22Rv1 (cell line): ENCODE data around the gene RASSF4.

ENCODE experiments used
- ZFX ChIP-seq: fragments of 450-650 bp; IDR thresholded peaks from 2 replicates; pipeline ENCODE4 v1.6.1; 2017; ENCODE audit warnings: antibody characterized with exemption, borderline replicate concordance
- TF ChIP-seq, protein P1 (sequence below): fragments of 450-650 bp; IDR thresholded peaks from 2 replicates; pipeline ENCODE4 v1.5.1; 2017; ENCODE audit warnings: mild to moderate bottlenecking

DNA sequence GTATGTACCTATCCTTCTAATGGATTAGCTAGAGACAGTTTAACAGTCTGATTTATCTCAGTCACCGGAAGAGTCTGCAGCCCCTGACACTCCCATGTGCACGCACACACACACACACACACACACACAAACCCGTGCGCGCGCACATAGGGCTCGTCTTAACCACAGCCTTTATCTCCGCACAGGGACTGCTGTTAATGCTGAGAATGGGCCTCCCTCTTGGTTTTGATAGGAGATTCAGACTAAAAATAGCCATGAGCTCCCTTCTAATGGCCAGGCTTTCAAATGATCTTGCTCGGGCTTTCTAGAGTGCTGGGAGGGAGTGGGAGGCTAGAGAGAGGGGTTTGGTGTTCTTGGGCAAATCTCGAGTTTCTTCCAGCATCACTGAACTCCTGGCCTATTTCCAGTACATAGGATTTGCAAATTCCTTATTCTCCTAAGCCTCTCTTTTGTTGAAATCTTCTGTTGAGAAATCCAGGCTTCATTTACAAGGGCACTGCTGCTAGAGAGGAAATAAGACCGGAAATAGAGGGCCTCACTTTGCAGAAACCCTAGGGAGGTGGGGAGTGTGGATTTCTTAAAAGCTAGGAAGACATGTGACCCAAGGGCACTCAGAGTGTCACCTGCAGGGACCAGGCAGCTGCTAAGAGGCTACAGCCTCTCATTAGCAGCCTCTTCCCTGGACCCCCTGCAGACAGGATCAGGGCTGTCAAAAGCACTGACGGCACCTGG is 46.1 kb upstream of the RASSF4 start:
- TF ChIP-seq, protein P1, sequence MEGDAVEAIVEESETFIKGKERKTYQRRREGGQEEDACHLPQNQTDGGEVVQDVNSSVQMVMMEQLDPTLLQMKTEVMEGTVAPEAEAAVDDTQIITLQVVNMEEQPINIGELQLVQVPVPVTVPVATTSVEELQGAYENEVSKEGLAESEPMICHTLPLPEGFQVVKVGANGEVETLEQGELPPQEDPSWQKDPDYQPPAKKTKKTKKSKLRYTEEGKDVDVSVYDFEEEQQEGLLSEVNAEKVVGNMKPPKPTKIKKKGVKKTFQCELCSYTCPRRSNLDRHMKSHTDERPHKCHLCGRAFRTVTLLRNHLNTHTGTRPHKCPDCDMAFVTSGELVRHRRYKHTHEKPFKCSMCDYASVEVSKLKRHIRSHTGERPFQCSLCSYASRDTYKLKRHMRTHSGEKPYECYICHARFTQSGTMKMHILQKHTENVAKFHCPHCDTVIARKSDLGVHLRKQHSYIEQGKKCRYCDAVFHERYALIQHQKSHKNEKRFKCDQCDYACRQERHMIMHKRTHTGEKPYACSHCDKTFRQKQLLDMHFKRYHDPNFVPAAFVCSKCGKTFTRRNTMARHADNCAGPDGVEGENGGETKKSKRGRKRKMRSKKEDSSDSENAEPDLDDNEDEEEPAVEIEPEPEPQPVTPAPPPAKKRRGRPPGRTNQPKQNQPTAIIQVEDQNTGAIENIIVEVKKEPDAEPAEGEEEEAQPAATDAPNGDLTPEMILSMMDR, result no peak
- TF ChIP-seq ZFX, result no peak
